Mesenchymal stem cell (in vitro differentiated cells and primary cell): ENCODE results near the gene FAIM2.

ENCODE experiments used
- DNase-seq: peaks from one replicate; pipeline ENCODE4 v3.0.0-alpha.2; 2013
- H2AFZ ChIP-seq: one replicate; pipeline ENCODE4 v1.6.1; 2013; ENCODE audit warnings: low read depth, mild to moderate bottlenecking, control low read depth, inconsistent platforms, low read length, moderate library complexity
- H2AK5ac ChIP-seq: 2 replicates; pipeline ENCODE4 v1.6.1; 2013; ENCODE audit warnings: low read length, moderate library complexity, mild to moderate bottlenecking, inconsistent platforms; ENCODE audit not compliant: severe bottlenecking
- H2BK120ac ChIP-seq: one replicate; pipeline ENCODE4 v1.6.1; 2013; ENCODE audit warnings: low read depth, mild to moderate bottlenecking, inconsistent platforms, low read length, moderate library complexity
- H2BK12ac ChIP-seq, 2 experiments: one replicate each; pipeline ENCODE4 v1.6.1; 2013; ENCODE audit warnings: inconsistent platforms in 2 of 2, low read length in 2 of 2, mild to moderate bottlenecking in 2 of 2, moderate library complexity in 2 of 2, control low read depth in 1 of 2
- H2BK15ac ChIP-seq: one replicate; pipeline ENCODE4 v1.6.1; 2013; ENCODE audit warnings: mild to moderate bottlenecking, low read depth, inconsistent platforms; ENCODE audit not compliant: poor library complexity, severe bottlenecking
- H2BK5ac ChIP-seq: 2 replicates; pipeline ENCODE4 v1.6.1; 2013; ENCODE audit warnings: low read depth, mild to moderate bottlenecking, low read length, control low read depth, inconsistent platforms; ENCODE audit not compliant: poor library complexity, severe bottlenecking
- H3K14ac ChIP-seq, 2 experiments: one replicate each; pipeline ENCODE4 v1.6.1; 2013; ENCODE audit warnings: inconsistent platforms in 2 of 2, low read length in 2 of 2, control low read depth in 1 of 2, mild to moderate bottlenecking in 1 of 2, moderate library complexity in 1 of 2
- H3K18ac ChIP-seq, 2 experiments: one replicate each; pipeline ENCODE4 v1.6.1; 2013; ENCODE audit warnings: inconsistent platforms in 2 of 2, low read length in 2 of 2, control low read depth in 1 of 2, low read depth in 1 of 2, mild to moderate bottlenecking in 1 of 2
- H3K23ac ChIP-seq, 2 experiments: one replicate each; pipeline ENCODE4 v1.6.1; 2013; ENCODE audit warnings: inconsistent platforms in 2 of 2, low read length in 2 of 2, mild to moderate bottlenecking in 2 of 2, moderate library complexity in 2 of 2, control low read depth in 1 of 2
- H3K27ac ChIP-seq: 2 replicates; pipeline ENCODE4 v1.5.1; 2013; ENCODE audit warnings: mild to moderate bottlenecking, moderate library complexity, low read length, control low read depth, inconsistent platforms; ENCODE audit not compliant: poor library complexity, severe bottlenecking
- H3K27me3 ChIP-seq, 2 experiments: 2 replicates each; pipeline versions ENCODE4 v1.6.1 to v1.7.0; 2013; ENCODE audit warnings: low read length in 2 of 2, mild to moderate bottlenecking in 2 of 2, moderate library complexity in 2 of 2, control low read depth in 1 of 2, inconsistent platforms in 1 of 2; ENCODE audit not compliant: control insufficient read depth in 1 of 2, insufficient read depth in 1 of 2
- H3K36me3 ChIP-seq, 2 experiments: 2 replicates each; pipeline versions ENCODE4 v1.6.1 to v1.7.0; 2013; ENCODE audit warnings: low read length in 2 of 2, control low read depth in 1 of 2, inconsistent platforms in 1 of 2, low read depth in 1 of 2, mild to moderate bottlenecking in 1 of 2; ENCODE audit not compliant: insufficient read depth in 2 of 2, control insufficient read depth in 1 of 2
- H3K4ac ChIP-seq, 2 experiments: one replicate each; pipeline ENCODE4 v1.6.1; 2013; ENCODE audit warnings: inconsistent platforms in 2 of 2, low read length in 2 of 2, mild to moderate bottlenecking in 2 of 2, moderate library complexity in 2 of 2, control low read depth in 1 of 2, low read depth in 1 of 2
- H3K4me1 ChIP-seq: 2 replicates; pipeline ENCODE4 v1.6.1; 2013; ENCODE audit warnings: low read depth, low read length, control low read depth; ENCODE audit not compliant: control insufficient read depth, insufficient read depth
- H3K4me2 ChIP-seq: 2 replicates; pipeline ENCODE4 v1.6.1; 2013; ENCODE audit warnings: low read length, mild to moderate bottlenecking, inconsistent platforms; ENCODE audit not compliant: poor library complexity, severe bottlenecking
- H3K4me3 ChIP-seq, 2 experiments: 2 replicates each; pipeline versions ENCODE4 v1.5.1 to v1.7.0; 2013; ENCODE audit warnings: low read length in 2 of 2, mild to moderate bottlenecking in 2 of 2, control low read depth in 1 of 2, low read depth in 1 of 2; ENCODE audit not compliant: insufficient read depth in 1 of 2
- H3K79me1 ChIP-seq: replicated peaks from 2 replicates; pipeline ENCODE4 v1.6.1; 2013; ENCODE audit warnings: mild to moderate bottlenecking, control low read depth, low read length, inconsistent platforms; ENCODE audit not compliant: poor library complexity, severe bottlenecking
- H3K9ac ChIP-seq: 2 replicates; pipeline ENCODE4 v1.7.0; 2013; ENCODE audit warnings: mild to moderate bottlenecking, low read length, moderate library complexity
- H3K9me3 ChIP-seq: 2 replicates; pipeline ENCODE4 v1.7.0; 2013; ENCODE audit warnings: mild to moderate bottlenecking, low read length; ENCODE audit not compliant: control insufficient read depth
- H4K8ac ChIP-seq: one replicate; pipeline ENCODE4 v1.6.1; 2013; ENCODE audit warnings: inconsistent platforms, mild to moderate bottlenecking, low read length, moderate library complexity
- H4K91ac ChIP-seq: one replicate; pipeline ENCODE4 v1.6.1; 2013; ENCODE audit warnings: mild to moderate bottlenecking, low read length, inconsistent platforms
- WGBS: methylation state at CpG from one replicate; pipeline ENCODE4 v1.1.7; 2013; ENCODE audit warnings: mixed read lengths; 5-methylcytosine and 5-hydroxymethylcytosine counted together

FAIM2 gene

GRCh38 chr12:49821373-49822287 lies 82.1 kb downstream of the FAIM2 start:
- DNase-seq, result no peak
- Histone ChIP-seq H4K91ac (no peak overlapping the region), H2BK120ac (no peak overlapping the region), H3K79me1 (peaks cover 13% of the 10 kb centered on the region), H3K23ac (no peak overlapping the region), H3K27ac (no peak overlapping the region), H2BK15ac (no peak overlapping the region), H3K36me3 (peaks cover 19 to 48% of the 10 kb centered on the region in 2 experiments), H3K18ac (no peak overlapping the region), H3K4me3 (no peak overlapping the region), H3K4me2 (no peak overlapping the region), H2AK5ac (no peak overlapping the region), H3K4ac (no peak overlapping the region), H3K4me1 (peaks cover 51% of the 10 kb centered on the region), H2BK5ac (no peak overlapping the region), H4K8ac (peak overlapping the region; percentile 19), H2AFZ (no peak overlapping the region), H3K14ac (peak overlapping the region in 1 of 2 experiments; percentile 13), H3K27me3 (no peaks in the 10 kb centered on the region), H2BK12ac (no peak overlapping the region), H3K9ac (no peak overlapping the region), H3K9me3 (no peaks in the 10 kb centered on the region)
- 98% methylated on average over 7 of the region's 10 CpGs for WGBS

DNA sequence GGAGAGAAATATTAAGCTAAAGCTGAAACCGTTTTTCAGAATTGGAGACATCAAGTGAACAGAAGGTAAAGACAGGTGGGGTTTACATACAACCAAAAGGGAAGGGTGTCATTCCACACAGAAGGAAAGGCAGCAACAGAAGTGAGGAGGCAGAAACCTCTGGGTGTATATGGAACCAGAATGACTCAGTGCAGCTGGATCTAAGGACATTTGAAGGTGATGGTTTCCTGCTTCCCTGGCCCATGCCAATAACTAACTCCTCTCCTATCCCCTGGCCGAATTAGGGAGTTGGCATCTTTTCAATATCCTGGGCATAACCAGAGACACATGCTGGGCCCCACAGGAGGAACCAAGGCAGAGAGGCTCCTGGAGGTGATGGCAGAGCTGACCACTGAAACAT lies 83.9 kb downstream of the FAIM2 start:
- Histone ChIP-seq H3K4me1 (peaks cover 37% of the 10 kb centered on the region), H3K9me3 (no peaks in the 10 kb centered on the region), H3K4ac (no peak overlapping the region), H3K4me3 (no peak overlapping the region), H3K27ac (no peak overlapping the region), H3K23ac (no peak overlapping the region), H2AFZ (no peak overlapping the region), H3K36me3 (peaks cover 36 to 47% of the 10 kb centered on the region in 2 experiments), H2BK15ac (no peak overlapping the region), H2BK12ac (peak overlapping the region in 1 of 2 experiments; percentile 31), H4K91ac (no peak overlapping the region), H3K79me1 (peaks cover 17% of the 10 kb centered on the region), H3K27me3 (no peaks in the 10 kb centered on the region), H3K9ac (no peak overlapping the region), H4K8ac (no peak overlapping the region), H3K18ac (no peak overlapping the region), H3K4me2 (no peak overlapping the region), H3K14ac (no peak overlapping the region), H2AK5ac (no peak overlapping the region), H2BK5ac (no peak overlapping the region), H2BK120ac (no peak overlapping the region)
- WGBS, result 85% methylated on average over 2 of the region's 2 CpGs
- DNase-seq, result no peak

DNA sequence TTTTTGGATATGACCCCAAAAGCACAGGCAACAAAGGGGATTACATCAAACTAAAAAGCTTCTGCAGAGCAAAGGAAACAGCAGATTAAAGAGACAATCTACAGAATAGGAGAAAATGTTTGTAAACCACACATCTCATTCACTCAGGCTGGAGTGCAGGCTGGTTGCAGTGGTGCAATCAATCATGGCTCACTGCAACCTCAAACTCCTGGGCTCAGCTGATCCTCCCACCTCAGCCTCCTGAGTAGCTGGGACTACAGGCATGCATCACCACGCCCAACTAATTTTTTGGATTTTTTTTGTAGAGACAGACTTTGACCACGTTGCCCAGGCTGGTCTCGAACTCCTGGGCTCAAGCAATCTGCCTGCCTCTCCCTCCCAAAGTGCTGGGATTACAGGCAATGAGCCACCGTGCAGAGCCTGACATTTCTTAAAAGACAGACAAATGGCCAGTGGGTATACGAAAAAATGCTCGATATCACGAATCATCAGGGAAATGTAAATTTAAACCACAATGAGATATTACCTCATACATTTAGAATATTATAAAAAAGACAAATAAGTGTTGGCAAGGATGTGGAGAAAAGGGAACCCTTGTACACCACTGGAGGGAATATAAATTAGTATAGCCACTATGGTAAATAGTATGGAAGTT lies 85.3 kb downstream of the FAIM2 start:
- DNase-seq, result no peak
- H3K4me1 ChIP-seq, result peaks cover 25% of the 10 kb centered on the region

More for the DNA sequence above, 85.3 kb downstream of the FAIM2 start:
- Histone ChIP-seq H2BK12ac (no peak overlapping the region), H4K8ac (no peak overlapping the region), H2AFZ (no peak overlapping the region), H3K27ac (no peak overlapping the region), H3K27me3 (no peaks in the 10 kb centered on the region), H3K9me3 (no peaks in the 10 kb centered on the region), H2BK120ac (no peak overlapping the region), H3K18ac (no peak overlapping the region), H3K4me2 (no peak overlapping the region), H2BK5ac (no peak overlapping the region), H3K79me1 (peaks cover 17% of the 10 kb centered on the region), H3K4me3 (no peak overlapping the region), H2AK5ac (no peak overlapping the region), H3K14ac (no peak overlapping the region), H3K36me3 (peaks cover 38 to 39% of the 10 kb centered on the region in 2 experiments), H3K9ac (no peak overlapping the region), H4K91ac (no peak overlapping the region), H3K4ac (no peak overlapping the region), H3K23ac (no peak overlapping the region), H2BK15ac (no peak overlapping the region)
- WGBS, result 88% methylated on average over 4 of the region's 7 CpGs
